ENCODE results near the gene FBXO40.
A peak's percentile ranks its signal among the peaks of the same experiment; 100 is the strongest.

The FBXO40 gene

GRCh38 chr3:121552379-121552778, 40.8 kb upstream of the FBXO40 start:
- Histone ChIP-seq H2BK15ac (ENCODE audit: low read depth, poor library complexity, severe bottlenecking) (no peak overlapping the region), H3K4ac (ENCODE audit: low read depth in 1 of 2, low read length in 2 of 2) (no peak overlapping the region), H3K79me1 (replicated peaks; ENCODE audit: low read length, poor library complexity, severe bottlenecking) (no peaks in the 10 kb centered on the region), H3K14ac (ENCODE audit: low read length in 2 of 2) (no peak overlapping the region), H2AFZ (ENCODE audit: low read depth, low read length) (peak overlapping the region; percentile 31), H3K4me1 (ENCODE audit: control insufficient read depth, insufficient read depth, low read depth, low read length) (no peaks in the 10 kb centered on the region), H3K4me3 (ENCODE audit: insufficient read depth in 1 of 2, low read depth in 1 of 2, low read length in 2 of 2) (peak overlapping the region in 1 of 2 experiments; percentile 63), H2BK5ac (ENCODE audit: low read depth, low read length, poor library complexity, severe bottlenecking) (no peak overlapping the region), H3K27me3 (ENCODE audit: control insufficient read depth in 1 of 2, insufficient read depth in 1 of 2, low read length in 2 of 2) (no peaks in the 10 kb centered on the region), H3K4me2 (ENCODE audit: low read length, poor library complexity, severe bottlenecking) (no peak overlapping the region), H3K36me3 (ENCODE audit: control insufficient read depth in 1 of 2, insufficient read depth in 2 of 2, low read depth in 1 of 2, low read length in 2 of 2) (no peaks in the 10 kb centered on the region), H3K27ac (ENCODE audit: low read length, poor library complexity, severe bottlenecking) (no peak overlapping the region), H3K9ac (ENCODE audit: low read length) (peak overlapping the region; percentile 70), H3K18ac (ENCODE audit: low read depth in 1 of 2, low read length in 2 of 2) (no peak overlapping the region), H2BK12ac (ENCODE audit: low read length in 2 of 2) (no peak overlapping the region), H2BK120ac (ENCODE audit: low read depth, low read length) (no peak overlapping the region), H3K23ac (ENCODE audit: low read length in 2 of 2) (no peak overlapping the region), H3K9me3 (ENCODE audit: control insufficient read depth, low read length) (no peaks in the 10 kb centered on the region), H4K8ac (ENCODE audit: low read length) (peak overlapping the region; percentile 51), H2AK5ac (ENCODE audit: low read length, severe bottlenecking) (no peak overlapping the region), H4K91ac (ENCODE audit: low read length) (no peak overlapping the region)
- 71% methylated on average over 4 of the region's 4 CpGs for WGBS
- no peak for DNase-seq

DNA sequence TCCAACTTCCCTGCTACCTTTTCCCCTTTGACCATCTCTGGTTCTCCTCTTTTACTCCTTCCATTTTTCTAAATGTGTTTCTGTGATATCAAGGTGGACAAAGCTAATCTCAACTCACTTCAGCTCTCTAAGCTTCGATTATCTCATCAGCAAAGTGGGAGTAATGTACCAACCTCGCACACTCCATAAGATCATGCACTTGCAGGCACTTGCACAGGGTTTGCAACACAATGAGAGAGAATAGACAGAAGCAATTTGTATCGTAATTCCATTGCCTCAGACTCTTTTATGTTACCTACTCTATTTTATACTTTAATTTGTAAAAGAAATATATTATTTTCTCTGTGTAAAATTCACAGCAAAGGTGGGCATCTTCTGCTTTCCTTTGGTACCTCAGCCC, 40.4 kb upstream of the FBXO40 start:
- Histone ChIP-seq H3K27ac (ENCODE audit: low read length, poor library complexity, severe bottlenecking) (no peak overlapping the region), H2BK12ac (ENCODE audit: low read length in 2 of 2) (no peak overlapping the region), H3K18ac (ENCODE audit: low read depth in 1 of 2, low read length in 2 of 2) (no peak overlapping the region), H3K9me3 (ENCODE audit: control insufficient read depth, low read length) (no peaks in the 10 kb centered on the region), H2BK5ac (ENCODE audit: low read depth, low read length, poor library complexity, severe bottlenecking) (no peak overlapping the region), H3K4me1 (ENCODE audit: control insufficient read depth, insufficient read depth, low read depth, low read length) (peaks cover under 1% of the 10 kb centered on the region), H2BK120ac (ENCODE audit: low read depth, low read length) (no peak overlapping the region), H3K4ac (ENCODE audit: low read depth in 1 of 2, low read length in 2 of 2) (no peak overlapping the region), H2AK5ac (ENCODE audit: low read length, severe bottlenecking) (no peak overlapping the region), H3K36me3 (ENCODE audit: control insufficient read depth in 1 of 2, insufficient read depth in 2 of 2, low read depth in 1 of 2, low read length in 2 of 2) (no peaks in the 10 kb centered on the region), H2AFZ (ENCODE audit: low read depth, low read length) (no peak overlapping the region), H4K91ac (ENCODE audit: low read length) (no peak overlapping the region), H3K4me3 (ENCODE audit: insufficient read depth in 1 of 2, low read depth in 1 of 2, low read length in 2 of 2) (no peak overlapping the region), H3K14ac (ENCODE audit: low read length in 2 of 2) (no peak overlapping the region), H3K23ac (ENCODE audit: low read length in 2 of 2) (no peak overlapping the region), H4K8ac (ENCODE audit: low read length) (no peak overlapping the region), H2BK15ac (ENCODE audit: low read depth, poor library complexity, severe bottlenecking) (no peak overlapping the region), H3K79me1 (replicated peaks; ENCODE audit: low read length, poor library complexity, severe bottlenecking) (no peaks in the 10 kb centered on the region), H3K27me3 (ENCODE audit: control insufficient read depth in 1 of 2, insufficient read depth in 1 of 2, low read length in 2 of 2) (no peaks in the 10 kb centered on the region), H3K4me2 (ENCODE audit: low read length, poor library complexity, severe bottlenecking) (no peak overlapping the region), H3K9ac (ENCODE audit: low read length) (no peak overlapping the region)
- DNase-seq = no peak
- 96% methylated on average over 2 of the region's 3 CpGs for WGBS

GRCh38 chr3:121557426-121557934, 35.7 kb upstream of the FBXO40 start:
- H2AK5ac ChIP-seq (ENCODE audit: low read length, severe bottlenecking) = no peak overlapping the region
- H2AFZ ChIP-seq (ENCODE audit: low read depth, low read length) = no peak overlapping the region

GRCh38 chr3:121562148-121562547, 31.0 kb upstream of the FBXO40 start:
- Histone ChIP-seq H4K91ac (ENCODE audit: low read length) (no peak overlapping the region), H3K4me1 (ENCODE audit: control insufficient read depth, insufficient read depth, low read depth, low read length) (peaks cover 1% of the 10 kb centered on the region), H3K18ac (ENCODE audit: low read depth in 1 of 2, low read length in 2 of 2) (no peak overlapping the region), H3K27ac (ENCODE audit: low read length, poor library complexity, severe bottlenecking) (no peak overlapping the region), H3K14ac (ENCODE audit: low read length in 2 of 2) (no peak overlapping the region), H3K79me1 (replicated peaks; ENCODE audit: low read length, poor library complexity, severe bottlenecking) (no peaks in the 10 kb centered on the region), H2AK5ac (ENCODE audit: low read length, severe bottlenecking) (no peak overlapping the region), H3K23ac (ENCODE audit: low read length in 2 of 2) (no peak overlapping the region), H3K4ac (ENCODE audit: low read depth in 1 of 2, low read length in 2 of 2) (no peak overlapping the region), H2BK120ac (ENCODE audit: low read depth, low read length) (no peak overlapping the region), H2BK5ac (ENCODE audit: low read depth, low read length, poor library complexity, severe bottlenecking) (no peak overlapping the region), H3K27me3 (ENCODE audit: control insufficient read depth in 1 of 2, insufficient read depth in 1 of 2, low read length in 2 of 2) (no peaks in the 10 kb centered on the region), H3K4me2 (ENCODE audit: low read length, poor library complexity, severe bottlenecking) (no peak overlapping the region), H4K8ac (ENCODE audit: low read length) (no peak overlapping the region), H3K9ac (ENCODE audit: low read length) (no peak overlapping the region), H3K4me3 (ENCODE audit: insufficient read depth in 1 of 2, low read depth in 1 of 2, low read length in 2 of 2) (no peak overlapping the region), H3K9me3 (ENCODE audit: control insufficient read depth, low read length) (no peaks in the 10 kb centered on the region), H3K36me3 (ENCODE audit: control insufficient read depth in 1 of 2, insufficient read depth in 2 of 2, low read depth in 1 of 2, low read length in 2 of 2) (no peaks in the 10 kb centered on the region), H2BK12ac (ENCODE audit: low read length in 2 of 2) (no peak overlapping the region), H2BK15ac (ENCODE audit: low read depth, poor library complexity, severe bottlenecking) (no peak overlapping the region), H2AFZ (ENCODE audit: low read depth, low read length) (no peak overlapping the region)
- no peak for DNase-seq

More at GRCh38 chr3:121557426-121557934, 35.7 kb upstream of the FBXO40 start:
- DNase-seq = no peak
- H3K4ac ChIP-seq (ENCODE audit: low read depth in 1 of 2, low read length in 2 of 2) = no peak overlapping the region
- no peak overlapping the region for H3K27ac ChIP-seq (ENCODE audit: low read length, poor library complexity, severe bottlenecking)
- H3K4me3 ChIP-seq (ENCODE audit: insufficient read depth in 1 of 2, low read depth in 1 of 2, low read length in 2 of 2) = no peak overlapping the region
- WGBS = 100% methylated on average over 4 of the region's 5 CpGs
- no peak overlapping the region for H4K8ac ChIP-seq (ENCODE audit: low read length)
- no peak overlapping the region for H3K14ac ChIP-seq (ENCODE audit: low read length in 2 of 2)
- H3K36me3 ChIP-seq (ENCODE audit: control insufficient read depth in 1 of 2, insufficient read depth in 2 of 2, low read depth in 1 of 2, low read length in 2 of 2) = no peaks in the 10 kb centered on the region
- no peak overlapping the region for H3K18ac ChIP-seq (ENCODE audit: low read depth in 1 of 2, low read length in 2 of 2)
- H3K27me3 ChIP-seq (ENCODE audit: control insufficient read depth in 1 of 2, insufficient read depth in 1 of 2, low read length in 2 of 2) = no peaks in the 10 kb centered on the region
- H4K91ac ChIP-seq (ENCODE audit: low read length) = no peak overlapping the region
- H2BK15ac ChIP-seq (ENCODE audit: low read depth, poor library complexity, severe bottlenecking) = no peak overlapping the region
- H3K23ac ChIP-seq (ENCODE audit: low read length in 2 of 2) = no peak overlapping the region
- H3K9ac ChIP-seq (ENCODE audit: low read length) = no peak overlapping the region
- no peak overlapping the region for H2BK120ac ChIP-seq (ENCODE audit: low read depth, low read length)
- H2BK12ac ChIP-seq (ENCODE audit: low read length in 2 of 2) = no peak overlapping the region
- no peak overlapping the region for H3K4me2 ChIP-seq (ENCODE audit: low read length, poor library complexity, severe bottlenecking)
- H3K4me1 ChIP-seq (ENCODE audit: control insufficient read depth, insufficient read depth, low read depth, low read length) = peaks cover 1% of the 10 kb centered on the region
- no peak overlapping the region for H2BK5ac ChIP-seq (ENCODE audit: low read depth, low read length, poor library complexity, severe bottlenecking)
- no peaks in the 10 kb centered on the region for H3K9me3 ChIP-seq (ENCODE audit: control insufficient read depth, low read length)
- H3K79me1 ChIP-seq (replicated peaks; ENCODE audit: low read length, poor library complexity, severe bottlenecking) = no peaks in the 10 kb centered on the region

All from mesenchymal stem cell (in vitro differentiated cells and primary cell).